BLaER1 (cell line): ENCODE results near the gene OPN1LW.
"Not testable (repeated sequence)": the region's sequence is repeated elsewhere in the genome, so short reads cannot be mapped to it uniquely, and the experiment has no call there.

Experiments used
- H3K27ac ChIP-seq: shearing (Covaris generic); formaldehyde crosslinking; 2 replicates; pipeline ENCODE4 v1.8.1; 2022
- H3K27me3 ChIP-seq: shearing (Covaris generic); formaldehyde crosslinking; 2 replicates; pipeline ENCODE4 v1.8.1; 2022
- H3K36me3 ChIP-seq: shearing (Covaris generic); formaldehyde crosslinking; 2 replicates; pipeline ENCODE4 v1.8.1; 2022
- H3K4me1 ChIP-seq: shearing (Covaris generic); formaldehyde crosslinking; 2 replicates; pipeline ENCODE4 v1.8.1; 2022
- H3K4me2 ChIP-seq: shearing (Covaris generic); formaldehyde crosslinking; 2 replicates; pipeline ENCODE4 v1.8.1; 2022
- H3K4me3 ChIP-seq: shearing (Covaris generic); formaldehyde crosslinking; 2 replicates; pipeline ENCODE4 v1.8.1; 2022
- H3K9ac ChIP-seq: shearing (Covaris generic); formaldehyde crosslinking; 2 replicates; pipeline ENCODE4 v1.8.1; 2022
- H3K9me3 ChIP-seq: shearing (Covaris generic); formaldehyde crosslinking; 2 replicates; pipeline ENCODE4 v1.8.1; 2022
- H4K20me1 ChIP-seq: shearing (Covaris generic); formaldehyde crosslinking; 2 replicates; pipeline ENCODE4 v1.8.1; 2022
- Cebpa-rat ChIP-seq: shearing (Covaris generic); IDR thresholded peaks from 2 replicates; pipeline ENCODE4 v1.8.1; 2022

Gene OPN1LW

DNA sequence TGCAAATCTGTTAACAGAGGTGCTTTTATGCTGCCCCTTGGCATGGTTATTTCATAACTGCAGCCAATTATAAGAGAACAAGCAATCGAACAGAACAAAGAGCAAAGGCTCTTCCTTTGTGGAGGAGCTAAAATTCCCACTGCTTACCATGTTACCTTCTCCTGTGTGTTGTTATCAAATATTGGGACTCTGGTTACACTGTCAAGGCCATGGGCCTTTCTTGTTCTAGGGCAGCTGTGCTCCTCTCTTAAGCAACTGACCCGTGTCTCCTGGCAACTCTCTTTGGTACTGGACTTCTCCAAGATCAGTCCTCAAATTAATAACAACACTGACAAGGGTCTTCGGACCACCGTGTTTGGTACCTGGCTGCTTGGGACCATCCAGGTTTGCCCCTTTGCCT, 12.1 kb upstream of the OPN1LW start:
- Histone ChIP-seq H3K4me2 (no peak overlapping the region), H3K4me3 (no peak overlapping the region), H3K27me3 (peaks cover 55% of the 10 kb centered on the region), H3K36me3 (no peaks in the 10 kb centered on the region), H3K9me3 (no peaks in the 10 kb centered on the region), H4K20me1 (no peaks in the 10 kb centered on the region; the same call in 1 of the 2 replicates), H3K9ac (no peak overlapping the region), H3K4me1 (peaks cover 18% of the 10 kb centered on the region), H3K27ac (no peak overlapping the region)
- TF ChIP-seq Cebpa-rat: no peak

DNA sequence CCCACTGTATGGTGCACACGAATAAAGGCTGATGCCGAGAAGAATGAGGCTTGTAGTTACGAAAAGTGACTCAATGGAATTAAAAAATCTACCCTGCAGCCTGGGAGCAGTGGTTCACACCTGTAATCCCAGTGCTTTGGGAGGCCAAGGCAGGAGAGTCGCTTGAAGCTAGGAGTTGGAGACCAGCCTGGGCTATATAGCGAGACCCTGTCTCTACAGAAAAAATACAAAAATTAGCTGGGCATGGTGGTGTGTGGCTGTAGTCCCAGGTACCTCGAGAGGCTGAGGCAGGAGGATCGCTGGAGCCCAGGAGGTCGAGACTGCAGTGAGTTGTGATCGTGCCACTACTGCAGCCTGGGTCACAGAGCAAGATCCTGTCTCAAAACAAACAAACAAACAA, 11.7 kb upstream of the OPN1LW start:
- Histone ChIP-seq H3K4me2 (no peak overlapping the region), H4K20me1 (no peaks in the 10 kb centered on the region; the same call in 1 of the 2 replicates), H3K9ac (no peak overlapping the region), H3K27ac (no peak overlapping the region), H3K27me3 (peaks cover 52% of the 10 kb centered on the region), H3K9me3 (no peaks in the 10 kb centered on the region), H3K36me3 (no peaks in the 10 kb centered on the region), H3K4me3 (no peak overlapping the region), H3K4me1 (peaks cover 22% of the 10 kb centered on the region)
- no peak for TF ChIP-seq Cebpa-rat

DNA sequence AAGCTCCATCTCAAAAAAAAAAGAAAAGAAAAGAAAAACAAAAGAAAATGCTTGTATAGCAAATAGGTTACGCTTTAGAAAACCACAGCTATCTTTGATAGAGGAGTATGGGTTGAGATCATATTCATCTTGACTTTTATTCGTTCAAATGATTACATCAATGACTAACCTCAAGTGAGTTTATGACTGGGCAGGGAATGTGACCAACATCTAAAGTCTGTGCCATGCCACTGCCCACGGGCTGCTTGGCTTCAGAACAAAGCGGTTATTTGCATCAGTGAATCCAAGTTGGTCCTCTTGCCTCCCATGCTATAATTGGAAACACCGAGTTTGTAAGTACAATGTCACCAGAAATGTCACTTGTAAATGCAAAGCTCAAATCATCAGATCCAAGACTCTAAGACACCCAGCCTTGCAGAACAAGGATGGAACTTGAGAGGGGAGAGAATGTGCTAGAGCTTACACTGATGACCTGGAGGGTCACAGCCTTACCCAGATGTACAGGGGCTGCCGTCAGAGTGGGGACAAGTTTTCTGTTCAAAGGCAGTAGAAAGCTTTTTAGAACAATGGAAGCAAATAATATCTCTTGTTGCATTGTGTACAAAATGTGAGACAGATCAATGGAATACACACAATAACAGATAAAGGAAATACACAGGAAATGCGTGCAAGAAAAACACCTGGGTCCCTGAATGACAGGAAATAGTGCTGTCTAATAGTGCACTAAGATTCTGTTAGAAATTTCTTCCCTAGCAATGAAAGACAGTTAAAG, 8.4 kb upstream of the OPN1LW start:
- Histone ChIP-seq H3K27ac (no peak overlapping the region), H3K9ac (no peak overlapping the region), H3K36me3 (no peaks in the 10 kb centered on the region), H4K20me1 (no peaks in the 10 kb centered on the region; the same call in 1 of the 2 replicates), H3K27me3 (peaks cover 58% of the 10 kb centered on the region), H3K4me3 (no peak overlapping the region), H3K9me3 (0 out of 2 replicates have a peak, but pooled peaks cover 3% of the 10 kb centered on the region), H3K4me1 (peaks cover 27% of the 10 kb centered on the region), H3K4me2 (peak overlapping the region; percentile 69)
- TF ChIP-seq Cebpa-rat: no peak

DNA sequence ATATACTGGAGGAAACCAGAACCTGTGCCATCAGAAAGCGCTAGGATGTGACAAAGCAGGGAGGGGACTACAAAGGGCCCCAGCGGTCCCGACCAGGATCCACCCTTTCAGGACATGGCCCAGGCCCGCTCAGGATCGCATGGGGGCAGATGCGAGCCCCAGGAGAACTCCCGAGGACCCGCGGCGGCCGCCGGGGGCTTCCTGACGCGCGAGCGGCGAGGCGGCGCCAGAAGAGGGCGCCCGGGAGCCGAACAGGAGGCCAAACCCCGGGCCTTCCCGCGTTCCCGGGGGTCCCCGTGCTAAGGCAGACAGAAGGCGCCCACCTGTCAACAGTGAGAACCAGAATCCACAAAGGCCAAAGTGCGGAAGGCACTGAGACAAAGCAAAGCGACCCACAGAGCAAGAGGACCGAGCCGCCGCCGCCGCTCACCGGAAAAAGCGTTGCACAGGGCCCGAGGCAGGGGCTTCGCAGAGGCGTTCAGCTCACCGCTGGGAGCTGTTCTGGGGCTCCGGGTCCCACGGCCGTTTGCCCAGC, 7.3 kb upstream of the OPN1LW start:
- H3K27me3 ChIP-seq: peaks cover 53% of the 10 kb centered on the region
- H3K9ac ChIP-seq: peak overlapping the region; percentile 49; the same call in 1 of the 2 replicates
- 0 out of 2 replicates have a peak, but pooled peaks cover 3% of the 10 kb centered on the region for H3K9me3 ChIP-seq
- no peaks in the 10 kb centered on the region for H3K36me3 ChIP-seq
- H4K20me1 ChIP-seq: no peaks in the 10 kb centered on the region; the same call in 1 of the 2 replicates
- H3K4me1 ChIP-seq: peaks cover 27% of the 10 kb centered on the region
- no peak for TF ChIP-seq Cebpa-rat
- H3K4me2 ChIP-seq: peak overlapping the region; percentile 69
- peak overlapping the region; percentile 38; the same call in 1 of the 2 replicates for H3K4me3 ChIP-seq
- H3K27ac ChIP-seq: peak overlapping the region; percentile 55

DNA sequence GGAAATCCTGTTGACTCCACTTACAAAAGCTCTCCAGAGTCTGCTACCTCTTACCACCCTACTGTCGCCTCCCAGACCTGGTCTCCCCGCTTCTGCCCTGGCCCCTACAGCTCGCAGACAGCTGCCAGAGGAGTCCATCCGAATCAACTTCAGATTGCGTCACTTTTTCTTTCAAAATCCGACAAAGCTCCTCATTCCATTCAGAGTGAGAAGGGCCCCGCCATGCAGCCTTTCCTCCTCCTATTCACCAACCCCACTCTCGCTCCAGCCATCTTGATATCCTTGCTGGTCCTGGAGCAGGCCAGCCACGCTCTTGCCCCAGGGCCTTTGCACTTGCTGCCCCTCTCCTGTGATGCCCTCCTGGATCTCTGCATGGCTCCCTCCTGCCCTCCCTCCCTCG, 5.2 kb upstream of the OPN1LW start:
- no peak overlapping the region for H3K9ac ChIP-seq

DNA sequence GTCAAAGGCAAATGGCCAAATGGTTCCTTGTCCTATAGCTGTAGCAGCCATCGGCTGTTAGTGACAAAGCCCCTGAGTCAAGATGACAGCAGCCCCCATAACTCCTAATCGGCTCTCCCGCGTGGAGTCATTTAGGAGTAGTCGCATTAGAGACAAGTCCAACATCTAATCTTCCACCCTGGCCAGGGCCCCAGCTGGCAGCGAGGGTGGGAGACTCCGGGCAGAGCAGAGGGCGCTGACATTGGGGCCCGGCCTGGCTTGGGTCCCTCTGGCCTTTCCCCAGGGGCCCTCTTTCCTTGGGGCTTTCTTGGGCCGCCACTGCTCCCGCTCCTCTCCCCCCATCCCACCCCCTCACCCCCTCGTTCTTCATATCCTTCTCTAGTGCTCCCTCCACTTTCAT, 3.8 kb upstream of the OPN1LW start:
- Histone ChIP-seq H3K4me2 (no peak overlapping the region), H3K9me3 (peaks cover 14% of the 10 kb centered on the region; the same call in 1 of the 2 replicates), H3K9ac (no peak overlapping the region), H4K20me1 (no peaks in the 10 kb centered on the region), H3K4me1 (peaks cover 24% of the 10 kb centered on the region), H3K27me3 (peaks cover 38% of the 10 kb centered on the region), H3K4me3 (no peak overlapping the region), H3K36me3 (no peaks in the 10 kb centered on the region), H3K27ac (no peak overlapping the region)
- TF ChIP-seq Cebpa-rat: no peak

More for the DNA sequence above, 5.2 kb upstream of the OPN1LW start:
- H3K4me1 ChIP-seq: peaks cover 27% of the 10 kb centered on the region
- no peaks in the 10 kb centered on the region for H4K20me1 ChIP-seq
- H3K27ac ChIP-seq: no peak overlapping the region
- no peak overlapping the region for H3K4me2 ChIP-seq
- H3K9me3 ChIP-seq: peaks cover 14% of the 10 kb centered on the region; the same call in 1 of the 2 replicates
- H3K4me3 ChIP-seq: no peak overlapping the region
- H3K36me3 ChIP-seq: no peaks in the 10 kb centered on the region
- peaks cover 46% of the 10 kb centered on the region for H3K27me3 ChIP-seq
- no peak for TF ChIP-seq Cebpa-rat

DNA sequence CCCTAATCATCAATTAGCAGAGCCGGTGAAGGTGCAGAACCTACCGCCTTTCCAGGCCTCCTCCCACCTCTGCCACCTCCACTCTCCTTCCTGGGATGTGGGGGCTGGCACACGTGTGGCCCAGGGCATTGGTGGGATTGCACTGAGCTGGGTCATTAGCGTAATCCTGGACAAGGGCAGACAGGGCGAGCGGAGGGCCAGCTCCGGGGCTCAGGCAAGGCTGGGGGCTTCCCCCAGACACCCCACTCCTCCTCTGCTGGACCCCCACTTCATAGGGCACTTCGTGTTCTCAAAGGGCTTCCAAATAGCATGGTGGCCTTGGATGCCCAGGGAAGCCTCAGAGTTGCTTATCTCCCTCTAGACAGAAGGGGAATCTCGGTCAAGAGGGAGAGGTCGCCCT, 3.3 kb upstream of the OPN1LW start:
- H3K4me2 ChIP-seq: no peak overlapping the region
- peaks cover 14% of the 10 kb centered on the region; the same call in 1 of the 2 replicates for H3K9me3 ChIP-seq
- H3K27me3 ChIP-seq: peaks cover 38% of the 10 kb centered on the region
- H4K20me1 ChIP-seq: no peaks in the 10 kb centered on the region
- TF ChIP-seq Cebpa-rat: no peak
- H3K27ac ChIP-seq: no peak overlapping the region
- no peak overlapping the region for H3K4me3 ChIP-seq
- no peak overlapping the region for H3K9ac ChIP-seq
- H3K4me1 ChIP-seq: peaks cover 19% of the 10 kb centered on the region
- H3K36me3 ChIP-seq: no peaks in the 10 kb centered on the region

DNA sequence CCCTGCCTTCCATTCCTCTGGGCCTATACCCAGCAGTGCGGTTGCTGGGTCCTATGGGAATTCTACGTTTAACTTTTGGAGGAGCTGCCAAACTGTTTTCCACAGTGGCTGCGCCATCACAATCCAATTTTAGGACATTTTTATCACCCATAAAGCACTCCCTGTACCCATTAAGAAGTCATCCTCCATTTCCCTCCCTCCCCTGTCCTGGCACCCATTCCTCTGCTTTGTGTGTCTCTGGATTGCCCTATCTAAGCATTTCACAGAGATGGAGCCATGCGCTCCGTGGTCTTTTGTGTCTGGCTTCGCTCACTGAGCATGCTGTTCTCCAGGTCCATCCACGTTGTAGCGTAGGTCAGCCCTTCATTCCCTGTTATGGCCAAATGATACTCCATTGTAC, 1.7 kb upstream of the OPN1LW start:
- Histone ChIP-seq H3K9me3 (peaks cover 14% of the 10 kb centered on the region; the same call in 1 of the 2 replicates), H4K20me1 (no peaks in the 10 kb centered on the region), H3K4me3 (no peak overlapping the region), H3K4me1 (0 out of 2 replicates have a peak, but pooled peaks cover 4% of the 10 kb centered on the region), H3K9ac (no peak overlapping the region), H3K27me3 (peaks cover 34% of the 10 kb centered on the region), H3K27ac (no peak overlapping the region), H3K36me3 (no peaks in the 10 kb centered on the region), H3K4me2 (no peak overlapping the region)
- no peak for TF ChIP-seq Cebpa-rat

DNA sequence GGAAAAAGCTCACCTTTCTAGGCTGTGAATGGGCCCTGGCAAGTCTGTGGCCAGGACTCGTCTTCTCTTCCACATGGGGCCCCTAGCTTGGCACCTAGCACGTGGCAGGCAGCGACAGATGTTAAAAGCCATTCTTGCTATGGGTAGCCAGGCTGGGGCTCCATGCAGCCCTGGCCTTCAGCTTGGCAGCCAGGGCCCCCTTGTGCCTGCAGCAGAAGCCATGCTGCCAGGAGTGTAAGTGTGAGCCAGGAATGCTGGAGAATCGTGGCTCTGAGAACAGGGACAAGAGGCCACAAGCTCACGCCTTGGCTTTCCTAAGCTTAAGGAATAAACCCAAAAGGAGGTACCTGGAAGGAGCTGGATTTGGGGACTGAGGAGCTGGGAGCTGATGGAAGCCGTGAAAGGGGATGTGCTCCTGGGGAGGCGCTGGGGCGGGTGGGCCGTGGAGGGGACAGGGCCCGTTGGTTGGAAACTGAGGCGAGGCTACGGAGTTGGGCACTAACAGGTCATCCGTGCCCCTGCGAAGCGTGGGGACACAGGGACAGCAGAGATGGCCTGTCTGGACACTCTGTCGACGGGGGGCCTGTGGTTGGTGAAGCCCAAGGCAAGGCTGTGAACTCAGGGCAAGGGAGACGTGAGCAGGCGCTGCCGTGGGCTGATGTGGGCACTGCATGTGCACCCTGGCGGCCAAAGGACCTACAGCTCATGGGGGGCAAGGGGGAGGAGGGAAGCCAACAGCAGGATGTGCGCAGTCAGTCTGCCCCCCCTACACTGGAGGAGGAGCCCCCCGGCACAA, 895 bp upstream of the OPN1LW start:
- Histone ChIP-seq H3K27ac (no peak overlapping the region), H4K20me1 (no peaks in the 10 kb centered on the region), H3K36me3 (no peaks in the 10 kb centered on the region), H3K27me3 (peaks cover 35% of the 10 kb centered on the region), H3K4me3 (no peak overlapping the region), H3K4me1 (no peaks in the 10 kb centered on the region), H3K9me3 (peaks cover 14% of the 10 kb centered on the region; the same call in 1 of the 2 replicates), H3K4me2 (no peak overlapping the region), H3K9ac (no peak overlapping the region)
- no peak for TF ChIP-seq Cebpa-rat

DNA sequence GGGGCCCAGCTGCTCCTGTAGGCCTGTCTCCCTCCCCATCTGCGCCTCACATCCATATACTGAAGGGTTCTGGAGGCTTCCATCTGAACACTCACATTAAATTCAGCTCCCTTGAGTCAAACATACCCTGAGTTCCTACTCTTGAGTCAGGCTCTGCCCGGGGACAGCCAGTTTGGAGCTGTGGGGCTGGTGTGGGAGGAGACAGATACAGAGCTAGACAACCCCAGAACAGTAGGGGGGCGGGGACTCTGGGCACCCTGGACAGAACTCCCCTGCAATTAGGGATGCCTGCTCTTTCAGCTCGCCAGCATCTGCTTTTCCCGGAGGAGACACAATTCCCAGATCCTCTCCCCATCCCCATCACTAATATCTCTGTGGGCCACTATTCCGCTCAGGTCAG, 7.0 kb downstream of the OPN1LW start:
- H4K20me1 ChIP-seq, H3K9me3 ChIP-seq, H3K4me3 ChIP-seq, H3K9ac ChIP-seq, H3K4me2 ChIP-seq, H3K27ac ChIP-seq, H3K36me3 ChIP-seq, H3K27me3 ChIP-seq, H3K4me1 ChIP-seq: not testable (repeated sequence)

DNA sequence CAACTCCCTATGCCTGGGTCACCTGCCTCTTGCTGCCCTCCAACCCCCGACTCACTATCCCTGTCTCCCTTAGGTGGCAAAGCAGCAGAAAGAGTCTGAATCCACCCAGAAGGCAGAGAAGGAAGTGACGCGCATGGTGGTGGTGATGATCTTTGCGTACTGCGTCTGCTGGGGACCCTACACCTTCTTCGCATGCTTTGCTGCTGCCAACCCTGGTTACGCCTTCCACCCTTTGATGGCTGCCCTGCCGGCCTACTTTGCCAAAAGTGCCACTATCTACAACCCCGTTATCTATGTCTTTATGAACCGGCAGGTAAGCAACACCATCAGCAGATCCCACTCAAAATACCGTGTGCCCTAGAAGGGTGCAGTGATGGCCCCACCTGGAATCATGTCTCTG, 12.2 kb downstream of the OPN1LW start:
- H3K27ac ChIP-seq, H3K9me3 ChIP-seq, H3K4me3 ChIP-seq, H3K36me3 ChIP-seq, H3K4me1 ChIP-seq, H3K9ac ChIP-seq, H4K20me1 ChIP-seq, H3K4me2 ChIP-seq, H3K27me3 ChIP-seq: not testable (repeated sequence)

DNA sequence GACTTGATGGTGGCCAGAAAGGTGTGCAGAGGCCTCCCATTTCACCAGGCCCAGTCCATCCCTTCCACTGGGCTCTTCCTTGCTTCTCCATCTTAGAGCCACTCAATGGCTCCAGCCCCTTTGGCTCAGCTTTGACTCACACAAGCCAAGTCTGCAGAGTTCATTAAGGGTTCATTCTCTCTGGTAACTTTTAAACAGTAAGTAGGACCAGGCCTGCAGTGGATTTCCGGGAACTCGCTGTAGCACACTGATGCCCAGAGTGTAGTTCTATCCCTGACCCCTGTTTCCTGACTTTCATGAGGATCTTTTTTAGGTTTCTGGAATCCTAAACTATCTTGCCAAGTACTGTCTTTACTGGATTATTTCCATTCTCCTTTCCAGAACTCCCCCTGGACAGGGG, 13.2 kb downstream of the OPN1LW start:
- H4K20me1 ChIP-seq, H3K9me3 ChIP-seq, H3K4me2 ChIP-seq, H3K9ac ChIP-seq, H3K27me3 ChIP-seq, H3K36me3 ChIP-seq, H3K4me1 ChIP-seq, H3K4me3 ChIP-seq, H3K27ac ChIP-seq: not testable (repeated sequence)

DNA sequence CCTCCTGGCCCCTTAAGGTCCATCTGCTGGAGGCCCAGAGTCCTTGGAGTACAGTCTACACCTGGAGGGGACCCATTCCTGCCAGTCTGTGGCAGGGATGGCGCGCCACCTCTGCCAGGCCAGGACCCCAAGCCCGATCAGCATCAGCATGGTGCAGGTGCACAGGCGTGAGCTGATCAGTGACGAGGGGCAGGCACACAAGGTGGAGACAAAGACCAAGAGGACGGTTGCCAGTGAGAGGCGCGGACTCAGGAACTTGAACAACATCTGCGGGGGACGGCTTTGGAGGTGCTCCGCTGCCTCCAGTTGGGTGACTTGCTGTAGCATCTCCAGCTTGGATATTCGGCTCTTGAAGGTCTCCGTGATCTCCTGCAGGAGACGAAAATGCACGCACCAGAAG, 15.3 kb downstream of the OPN1LW start:
- H3K36me3 ChIP-seq, H3K9ac ChIP-seq, H3K9me3 ChIP-seq, H4K20me1 ChIP-seq, H3K27ac ChIP-seq, H3K4me2 ChIP-seq, H3K4me1 ChIP-seq, H3K4me3 ChIP-seq, H3K27me3 ChIP-seq: not testable (repeated sequence)
